GM18502 (cell line): Measurements from ENCODE around the gene NFE2L2.
A peak's percentile ranks its signal among the peaks of the same experiment; 100 is the strongest.
"Not testable (repeated sequence)": the region's sequence is repeated elsewhere in the genome, so short reads cannot be mapped to it uniquely, and the experiment has no call there.

Experiments used
- ATAC-seq: cut with Tn5 transposase; IDR thresholded peaks from one replicate; pipeline ENCODE4 v1.9.1; 2021; ENCODE audit warnings: mild to moderate bottlenecking; ENCODE audit not compliant: unreplicated experiment, poor library complexity

NFE2L2 gene

GRCh38 chr2:177211169-177211568 is 53.4 kb downstream of the NFE2L2 start:
- ATAC-seq, result no peak

- ATAC-seq, result peak; percentile 69
These were observed 57.4 kb downstream of the NFE2L2 start for GRCh38 chr2:177207101-177207500.

- no peak for ATAC-seq
These were observed 60.1 kb downstream of the NFE2L2 start for GRCh38 chr2:177204417-177204816.

GRCh38 chr2:177201919-177202346 is 62.6 kb downstream of the NFE2L2 start:
- no peak for ATAC-seq

GRCh38 chr2:177200419-177200818 is 64.1 kb downstream of the NFE2L2 start:
- ATAC-seq, result not testable (repeated sequence)

GRCh38 chr2:177195194-177195593 is 69.3 kb downstream of the NFE2L2 start:
- no peak for ATAC-seq

GRCh38 chr2:177193240-177193639 is 71.3 kb downstream of the NFE2L2 start:
- ATAC-seq, result peak; percentile 78

- ATAC-seq, result no peak
These were observed 71.7 kb downstream of the NFE2L2 start for GRCh38 chr2:177192788-177193187.

- no peak for ATAC-seq
These were observed 73.6 kb downstream of the NFE2L2 start for GRCh38 chr2:177190941-177191340.

- no peak for ATAC-seq
These were observed 75.8 kb downstream of the NFE2L2 start for GRCh38 chr2:177188482-177189469.

- ATAC-seq, result no peak
These were observed 76.8 kb downstream of the NFE2L2 start for GRCh38 chr2:177187631-177188312.

- ATAC-seq, result not testable (repeated sequence)
These were observed 78.5 kb downstream of the NFE2L2 start for GRCh38 chr2:177186038-177186437.

GRCh38 chr2:177184606-177185005 is 79.9 kb downstream of the NFE2L2 start:
- no peak for ATAC-seq

GRCh38 chr2:177183860-177184259 is 80.7 kb downstream of the NFE2L2 start:
- ATAC-seq, result no peak
